Effector memory CD4-positive, alpha-beta T cell (primary cell): Measurements from ENCODE around the gene OR10J1.
"Not testable (repeated sequence)": the region's sequence is repeated elsewhere in the genome, so short reads cannot be mapped to it uniquely, and the experiment has no call there.

Source experiments
- DNase-seq, 3 donors: peaks; one replicate each; pipeline ENCODE4 v3.0.0-alpha.2; 2020
- H3K27ac ChIP-seq: 2 replicates; pipeline ENCODE4 v1.7.0; 2013; ENCODE audit warnings: mild to moderate bottlenecking, low read length, moderate library complexity; ENCODE audit not compliant: insufficient read depth, poor library complexity, severe bottlenecking
- H3K27me3 ChIP-seq: replicated peaks from 2 replicates; pipeline ENCODE4 v1.7.0; 2013; ENCODE audit warnings: mild to moderate bottlenecking, low read length; ENCODE audit not compliant: insufficient read depth, control insufficient read depth, poor library complexity, severe bottlenecking
- H3K36me3 ChIP-seq: 2 replicates; pipeline ENCODE4 v1.7.0; 2013; ENCODE audit warnings: mild to moderate bottlenecking, low read length, moderate library complexity; ENCODE audit not compliant: control insufficient read depth, insufficient read depth
- H3K4me1 ChIP-seq: 2 replicates; pipeline ENCODE4 v1.7.0; 2013; ENCODE audit warnings: low read length, mild to moderate bottlenecking; ENCODE audit not compliant: control insufficient read depth, insufficient read depth, poor library complexity, severe bottlenecking
- H3K4me3 ChIP-seq: 2 replicates; pipeline ENCODE4 v1.7.0; 2013; ENCODE audit warnings: low read length, low read depth, mild to moderate bottlenecking; ENCODE audit not compliant: insufficient read depth, poor library complexity, severe bottlenecking
- H3K9me3 ChIP-seq: 2 replicates; pipeline ENCODE4 v1.7.0; 2013; ENCODE audit warnings: mild to moderate bottlenecking, low read length, moderate library complexity; ENCODE audit not compliant: control insufficient read depth

OR10J1 gene

GRCh38 chr1:159442428-159442827, 2.9 kb downstream of the OR10J1 start:
- no peaks in the 10 kb centered on the region for H3K9me3 ChIP-seq
- no peaks in the 10 kb centered on the region for H3K36me3 ChIP-seq
- DNase-seq, result no peak
- H3K27me3 ChIP-seq, result no peaks in the 10 kb centered on the region
- H3K4me3 ChIP-seq, result no peak overlapping the region
- H3K4me1 ChIP-seq, result no peaks in the 10 kb centered on the region
- no peak overlapping the region for H3K27ac ChIP-seq

GRCh38 chr1:159443066-159443750, 3.7 kb downstream of the OR10J1 start:
- H3K4me1 ChIP-seq, result no peaks in the 10 kb centered on the region
- no peak for DNase-seq
- no peak overlapping the region for H3K27ac ChIP-seq
- H3K4me3 ChIP-seq, result no peak overlapping the region
- H3K27me3 ChIP-seq, result no peaks in the 10 kb centered on the region
- no peaks in the 10 kb centered on the region for H3K36me3 ChIP-seq
- no peaks in the 10 kb centered on the region for H3K9me3 ChIP-seq

GRCh38 chr1:159444511-159444910, 5.0 kb downstream of the OR10J1 start:
- DNase-seq, result no peak
- Histone ChIP-seq H3K9me3 (no peaks in the 10 kb centered on the region), H3K4me1 (no peaks in the 10 kb centered on the region), H3K36me3 (no peaks in the 10 kb centered on the region), H3K27me3 (no peaks in the 10 kb centered on the region), H3K4me3 (no peak overlapping the region), H3K27ac (no peak overlapping the region)

- Histone ChIP-seq H3K4me1 (no peaks in the 10 kb centered on the region), H3K4me3 (no peak overlapping the region), H3K36me3 (no peaks in the 10 kb centered on the region), H3K27ac (no peak overlapping the region), H3K9me3 (no peaks in the 10 kb centered on the region), H3K27me3 (no peaks in the 10 kb centered on the region)
- DNase-seq, result no peak
Measured at GRCh38 chr1:159448181-159448580, 8.7 kb downstream of the OR10J1 start.

GRCh38 chr1:159449605-159450004, 10.1 kb downstream of the OR10J1 start:
- H3K4me1 ChIP-seq, H3K9me3 ChIP-seq, DNase-seq, H3K4me3 ChIP-seq, H3K27ac ChIP-seq, H3K36me3 ChIP-seq, H3K27me3 ChIP-seq: not testable (repeated sequence)

GRCh38 chr1:159459551-159459950, 20.0 kb downstream of the OR10J1 start:
- no peak overlapping the region for H3K27ac ChIP-seq
- no peaks in the 10 kb centered on the region for H3K9me3 ChIP-seq
- H3K4me3 ChIP-seq, result no peak overlapping the region
- DNase-seq, result no peak
- no peaks in the 10 kb centered on the region for H3K4me1 ChIP-seq
- no peaks in the 10 kb centered on the region for H3K36me3 ChIP-seq
- H3K27me3 ChIP-seq, result no peaks in the 10 kb centered on the region

- no peak overlapping the region for H3K27ac ChIP-seq
- H3K4me3 ChIP-seq, result no peak overlapping the region
- H3K27me3 ChIP-seq, result no peaks in the 10 kb centered on the region
- H3K9me3 ChIP-seq, result no peaks in the 10 kb centered on the region
- H3K4me1 ChIP-seq, result no peaks in the 10 kb centered on the region
- H3K36me3 ChIP-seq, result no peaks in the 10 kb centered on the region
- DNase-seq, result no peak
Measured at GRCh38 chr1:159465191-159465603, 25.7 kb downstream of the OR10J1 start.

- no peaks in the 10 kb centered on the region for H3K36me3 ChIP-seq
- no peak overlapping the region for H3K27ac ChIP-seq
- no peaks in the 10 kb centered on the region for H3K4me1 ChIP-seq
- H3K27me3 ChIP-seq, result no peaks in the 10 kb centered on the region
- H3K4me3 ChIP-seq, result no peak overlapping the region
- no peaks in the 10 kb centered on the region for H3K9me3 ChIP-seq
- no peak for DNase-seq
Measured at GRCh38 chr1:159468321-159468720, 28.8 kb downstream of the OR10J1 start.

- DNase-seq, result no peak
- H3K9me3 ChIP-seq, result no peaks in the 10 kb centered on the region
- H3K27me3 ChIP-seq, result no peaks in the 10 kb centered on the region
- no peak overlapping the region for H3K4me3 ChIP-seq
- no peaks in the 10 kb centered on the region for H3K4me1 ChIP-seq
- no peaks in the 10 kb centered on the region for H3K36me3 ChIP-seq
- no peak overlapping the region for H3K27ac ChIP-seq
Measured at GRCh38 chr1:159469921-159470533, 30.5 kb downstream of the OR10J1 start.

- no peak overlapping the region for H3K27ac ChIP-seq
- no peak overlapping the region for H3K4me3 ChIP-seq
- no peaks in the 10 kb centered on the region for H3K36me3 ChIP-seq
- no peaks in the 10 kb centered on the region for H3K9me3 ChIP-seq
- no peaks in the 10 kb centered on the region for H3K27me3 ChIP-seq
- no peak for DNase-seq
- H3K4me1 ChIP-seq, result no peaks in the 10 kb centered on the region
Measured at GRCh38 chr1:159473335-159473734, 33.8 kb downstream of the OR10J1 start.
